HCT116 (cell line): ENCODE results near the gene PROX1. TPM values are rescaled to one million over a fixed set of nuclear protein-coding genes. Genes with fewer than 3 reads are reported as not detected.

Source experiments
- ATAC-seq: fragments of 200-7000 bp; cut with Tn5 transposase; 2 replicates; pipeline ENCODE4 v1.9.1; 2020; ENCODE audit warnings: mild to moderate bottlenecking, moderate library complexity
- BruUV-seq: library from RNA; stranded (reverse); fragments of 400-500 nt; replicated peaks from 2 replicates; lab custom pipeline; 2021; lab: Mats Ljungman, UMichigan
- CTCF ChIA-PET: fragments of 300-600 bp; sonication (Branson Sonifier 250); formaldehyde crosslinking; loops from one replicate; lab custom pipeline; 2021; ENCODE audit warnings: antibody characterized with exemption; lab: Charles Lee
- POLR2A ChIA-PET: fragments of 300-600, 350-600 bp; sonication (Branson Sonifier 250); formaldehyde crosslinking; loops from one replicate; lab custom pipeline; 2021; ENCODE audit warnings: antibody characterized with exemption; lab: Charles Lee
- RAD21 ChIA-PET, 2 experiments: fragments of 300-600 bp; sonication (Branson Sonifier 250); formaldehyde crosslinking; loops; one replicate each; lab custom pipeline; 2023; ENCODE audit warnings: low total read pairs in 2 of 2; ENCODE audit not compliant: uncharacterized antibody in 2 of 2, unreplicated experiment in 2 of 2, low non-redundant PET in 1 of 2; lab: Charles Lee
- DNase-seq: peaks from one replicate; pipeline ENCODE4 v3.0.0-alpha.2; 2010; ENCODE audit warnings: low read depth, low spot score
- H2AFZ ChIP-seq: fragments of 200-600 bp; shearing (Covaris generic), sonication (generic); 2 replicates; pipeline ENCODE4 v1.6.1; 2017; ENCODE audit warnings: low read depth, mixed run types, mixed read lengths, antibody characterized with exemption, low read length; ENCODE audit not compliant: poor library complexity, severe bottlenecking
- H3K27ac ChIP-seq: 2 replicates; pipeline ENCODE4 v1.5.1; 2012; ENCODE audit warnings: low read depth, low read length
- H3K27me3 ChIP-seq: fragments of 200-600 bp; sonication (generic); 2 replicates; pipeline ENCODE4 v1.6.1; 2016; ENCODE audit warnings: mixed run types, low read length, mixed read lengths; ENCODE audit not compliant: insufficient read depth
- H3K36me3 ChIP-seq, 2 experiments: fragments of 200-500 bp in 1 of 2; fragments of 200-600 bp in 1 of 2; sonication (Bioruptor generic) in 1 of 2; sonication (generic) in 1 of 2; 2 replicates each; pipeline versions ENCODE4 v1.5.1 to v1.6.1; 2014 to 2016; ENCODE audit warnings: low read length in 2 of 2, inconsistent platforms in 1 of 2, mixed read lengths in 1 of 2, mixed run types in 1 of 2; ENCODE audit not compliant: insufficient read depth in 2 of 2, control insufficient read depth in 1 of 2
- H3K4me1 ChIP-seq, 2 experiments: fragments of 200-600 bp in 1 of 2; sonication (generic) in 1 of 2; 2 replicates each; pipeline versions ENCODE4 v1.5.1 to v1.6.1; 2012 to 2017; ENCODE audit warnings: low read length in 2 of 2, inconsistent platforms in 1 of 2, mild to moderate bottlenecking in 1 of 2, mixed read lengths in 1 of 2, mixed run types in 1 of 2, moderate library complexity in 1 of 2; ENCODE audit not compliant: insufficient read depth in 2 of 2, control insufficient read depth in 1 of 2
- H3K4me2 ChIP-seq: fragments of 200-600 bp; sonication (generic); 2 replicates; pipeline ENCODE4 v1.6.1; 2017; ENCODE audit warnings: mixed run types, low read length, mixed read lengths
- H3K4me3 ChIP-seq, 2 experiments: fragments of 200-600 bp in 1 of 2; sonication (generic) in 1 of 2; replicated peaks in 1 of 2; 2 replicates each; pipeline ENCODE4 v1.5.1; 2011 to 2016; ENCODE audit warnings: low read length in 2 of 2, control low read depth in 1 of 2, low read depth in 1 of 2, mild to moderate bottlenecking in 1 of 2, mixed read lengths in 1 of 2, mixed run types in 1 of 2
- H3K79me2 ChIP-seq: fragments of 200-600 bp; sonication (generic); 2 replicates; pipeline ENCODE4 v1.6.1; 2017; ENCODE audit warnings: mild to moderate bottlenecking, mixed run types, low read length, moderate library complexity, mixed read lengths; ENCODE audit not compliant: insufficient read depth
- H3K9ac ChIP-seq: fragments of 200-600 bp; sonication (generic); 2 replicates; pipeline ENCODE4 v1.6.1; 2016; ENCODE audit warnings: low read length, mixed read lengths
- H3K9me2 ChIP-seq: fragments of 200-600 bp; sonication (generic), shearing (Covaris generic); 2 replicates; pipeline ENCODE4 v1.6.1; 2017; ENCODE audit warnings: mixed run types, mild to moderate bottlenecking, moderate library complexity; ENCODE audit not compliant: insufficient read depth
- H3K9me3 ChIP-seq, 2 experiments: fragments of 200-500 bp in 1 of 2; fragments of 200-600 bp in 1 of 2; sonication (Bioruptor generic) in 1 of 2; sonication (generic) in 1 of 2; 2 replicates each; pipeline ENCODE4 v1.6.1; 2014 to 2017; ENCODE audit warnings: low read length in 2 of 2, mixed read lengths in 2 of 2, inconsistent platforms in 1 of 2, low read depth in 1 of 2, mild to moderate bottlenecking in 1 of 2, mixed run types in 1 of 2, moderate library complexity in 1 of 2; ENCODE audit not compliant: control insufficient read depth in 1 of 2, insufficient read depth in 1 of 2
- H4K20me1 ChIP-seq: fragments of 200-600 bp; sonication (generic), shearing (Covaris generic); 2 replicates; pipeline ENCODE4 v1.6.1; 2017; ENCODE audit warnings: mixed run types, mild to moderate bottlenecking, moderate library complexity; ENCODE audit not compliant: insufficient read depth
- EGR1 ChIP-seq: IDR thresholded peaks from 2 replicates; pipeline ENCODE4 v1.6.1; 2012; ENCODE audit warnings: low read depth
- JUND ChIP-seq: IDR thresholded peaks from 2 replicates; pipeline ENCODE4 v1.6.1; 2012
- SRF ChIP-seq: IDR thresholded peaks from 2 replicates; pipeline ENCODE4 v1.6.1; 2012; ENCODE audit warnings: low read depth
- ZBTB33 ChIP-seq: IDR thresholded peaks from 2 replicates; pipeline ENCODE4 v1.6.1; 2011; ENCODE audit warnings: mild to moderate bottlenecking, low read length, moderate library complexity; ENCODE audit not compliant: insufficient replicate concordance; ENCODE audit errors: extremely low read depth
- intact Hi-C: fragments of 100-400 bp; cut with micrococcal nuclease; formaldehyde crosslinking; loops from 2 replicates; pipeline ENCODE4 v1.10.0; 2022
- total RNA-seq: library from RNA; stranded (reverse); gene quantifications from one replicate; pipeline ENCODE4 v1.2.1, GENCODE V29; 2021; ENCODE audit not compliant: unreplicated experiment
- TF ChIP-seq, protein P1 (sequence below), 3 experiments: fragments of 200-600 bp in 1 of 3; sonication (generic) in 1 of 3; IDR thresholded peaks in 2 of 3; conservative IDR thresholded peaks in 1 of 3; 2 replicates each; pipeline ENCODE4 v1.5.1; 2012 to 2017; ENCODE audit warnings: low read depth in 2 of 3, low read length in 2 of 3, antibody characterized with exemption in 1 of 3, borderline replicate concordance in 1 of 3, control low read depth in 1 of 3, mild to moderate bottlenecking in 1 of 3, mixed read lengths in 1 of 3, mixed run types in 1 of 3, moderate library complexity in 1 of 3; ENCODE audit not compliant: insufficient read depth in 1 of 3
- TF ChIP-seq, protein P2 (sequence below): IDR thresholded peaks from 2 replicates; pipeline ENCODE4 v1.6.1; 2012; ENCODE audit warnings: low read depth

The PROX1 gene
- total RNA-seq, 1 experiment from 2014 or later = 0.22 TPM

DNA sequence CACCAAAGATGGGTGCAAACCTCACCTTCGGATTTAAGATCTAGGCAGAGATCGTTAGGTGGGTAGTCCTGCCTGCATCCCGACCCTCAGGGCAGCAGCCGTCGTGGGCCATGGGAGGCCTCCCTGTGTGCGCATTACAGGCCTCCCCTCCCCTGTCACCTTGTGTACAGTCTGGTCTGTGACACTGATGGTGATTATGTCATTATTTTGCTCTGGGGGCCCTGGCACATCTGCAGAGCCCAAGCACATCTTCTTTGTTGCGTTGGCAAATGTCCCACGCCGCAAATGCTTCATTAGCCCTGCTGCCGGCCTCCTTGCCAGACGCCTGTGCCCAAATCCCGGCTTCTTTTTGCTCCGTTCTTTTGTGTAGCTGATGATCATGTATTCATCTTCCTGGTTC, 31.7 kb downstream of the PROX1 start (continued):
- TF ChIP-seq ZBTB33 = no peak
- TF ChIP-seq SRF = no peak
- TF ChIP-seq, protein P1, sequence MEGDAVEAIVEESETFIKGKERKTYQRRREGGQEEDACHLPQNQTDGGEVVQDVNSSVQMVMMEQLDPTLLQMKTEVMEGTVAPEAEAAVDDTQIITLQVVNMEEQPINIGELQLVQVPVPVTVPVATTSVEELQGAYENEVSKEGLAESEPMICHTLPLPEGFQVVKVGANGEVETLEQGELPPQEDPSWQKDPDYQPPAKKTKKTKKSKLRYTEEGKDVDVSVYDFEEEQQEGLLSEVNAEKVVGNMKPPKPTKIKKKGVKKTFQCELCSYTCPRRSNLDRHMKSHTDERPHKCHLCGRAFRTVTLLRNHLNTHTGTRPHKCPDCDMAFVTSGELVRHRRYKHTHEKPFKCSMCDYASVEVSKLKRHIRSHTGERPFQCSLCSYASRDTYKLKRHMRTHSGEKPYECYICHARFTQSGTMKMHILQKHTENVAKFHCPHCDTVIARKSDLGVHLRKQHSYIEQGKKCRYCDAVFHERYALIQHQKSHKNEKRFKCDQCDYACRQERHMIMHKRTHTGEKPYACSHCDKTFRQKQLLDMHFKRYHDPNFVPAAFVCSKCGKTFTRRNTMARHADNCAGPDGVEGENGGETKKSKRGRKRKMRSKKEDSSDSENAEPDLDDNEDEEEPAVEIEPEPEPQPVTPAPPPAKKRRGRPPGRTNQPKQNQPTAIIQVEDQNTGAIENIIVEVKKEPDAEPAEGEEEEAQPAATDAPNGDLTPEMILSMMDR (IDR thresholded peaks at IDR 0.05 in 2 of 3, conservative IDR thresholded peaks at IDR 0.05 in 1 of 3; ENCODE audit: borderline replicate concordance in 1 of 3, insufficient read depth in 1 of 3, low read depth in 2 of 3, low read length in 2 of 3) = no peak
- TF ChIP-seq EGR1 = no peak
- TF ChIP-seq JUND = no peak

DNA sequence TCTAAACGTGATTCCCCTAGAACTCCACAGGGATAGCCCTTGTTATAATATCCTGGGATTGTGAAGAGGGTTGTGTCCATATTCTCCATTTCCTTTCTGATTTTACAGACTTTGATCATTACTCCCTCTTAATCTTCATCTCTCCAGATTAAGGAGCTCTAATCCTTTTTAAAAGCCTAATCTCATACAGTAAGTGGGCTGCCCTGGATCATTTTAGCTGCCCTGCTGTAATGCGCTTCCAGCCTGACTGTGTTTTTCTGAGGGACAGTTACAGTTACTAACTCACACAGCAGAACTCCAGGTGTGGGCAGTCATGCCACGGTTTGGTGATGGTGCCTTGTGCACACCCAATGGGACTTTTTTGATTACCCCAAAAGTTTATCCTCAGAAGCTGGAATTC, 33.5 kb downstream of the PROX1 start:
- intact Hi-C loops = no loop called here
- H3K4me2 ChIP-seq = no peak overlapping the region
- ATAC-seq = no peak
- TF ChIP-seq, protein P2, sequence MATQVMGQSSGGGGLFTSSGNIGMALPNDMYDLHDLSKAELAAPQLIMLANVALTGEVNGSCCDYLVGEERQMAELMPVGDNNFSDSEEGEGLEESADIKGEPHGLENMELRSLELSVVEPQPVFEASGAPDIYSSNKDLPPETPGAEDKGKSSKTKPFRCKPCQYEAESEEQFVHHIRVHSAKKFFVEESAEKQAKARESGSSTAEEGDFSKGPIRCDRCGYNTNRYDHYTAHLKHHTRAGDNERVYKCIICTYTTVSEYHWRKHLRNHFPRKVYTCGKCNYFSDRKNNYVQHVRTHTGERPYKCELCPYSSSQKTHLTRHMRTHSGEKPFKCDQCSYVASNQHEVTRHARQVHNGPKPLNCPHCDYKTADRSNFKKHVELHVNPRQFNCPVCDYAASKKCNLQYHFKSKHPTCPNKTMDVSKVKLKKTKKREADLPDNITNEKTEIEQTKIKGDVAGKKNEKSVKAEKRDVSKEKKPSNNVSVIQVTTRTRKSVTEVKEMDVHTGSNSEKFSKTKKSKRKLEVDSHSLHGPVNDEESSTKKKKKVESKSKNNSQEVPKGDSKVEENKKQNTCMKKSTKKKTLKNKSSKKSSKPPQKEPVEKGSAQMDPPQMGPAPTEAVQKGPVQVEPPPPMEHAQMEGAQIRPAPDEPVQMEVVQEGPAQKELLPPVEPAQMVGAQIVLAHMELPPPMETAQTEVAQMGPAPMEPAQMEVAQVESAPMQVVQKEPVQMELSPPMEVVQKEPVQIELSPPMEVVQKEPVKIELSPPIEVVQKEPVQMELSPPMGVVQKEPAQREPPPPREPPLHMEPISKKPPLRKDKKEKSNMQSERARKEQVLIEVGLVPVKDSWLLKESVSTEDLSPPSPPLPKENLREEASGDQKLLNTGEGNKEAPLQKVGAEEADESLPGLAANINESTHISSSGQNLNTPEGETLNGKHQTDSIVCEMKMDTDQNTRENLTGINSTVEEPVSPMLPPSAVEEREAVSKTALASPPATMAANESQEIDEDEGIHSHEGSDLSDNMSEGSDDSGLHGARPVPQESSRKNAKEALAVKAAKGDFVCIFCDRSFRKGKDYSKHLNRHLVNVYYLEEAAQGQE = no peak
- CTCF ChIA-PET = no interaction called here
- H3K9me2 ChIP-seq = no peaks in the 10 kb centered on the region
- DNase-seq = no peak
- no peak overlapping the region for H3K4me3 ChIP-seq
- no peaks in the 10 kb centered on the region for H3K9me3 ChIP-seq
- no TSS peak for BruUV-seq
- H3K9ac ChIP-seq = no peak overlapping the region
- no peaks in the 10 kb centered on the region for H4K20me1 ChIP-seq
- no peak overlapping the region for H3K27ac ChIP-seq
- POLR2A ChIA-PET = no interaction called here
- peaks cover 11% of the 10 kb centered on the region; the same call in 1 of the 2 replicates for H3K27me3 ChIP-seq
- RAD21 ChIA-PET = no interaction called here
- H2AFZ ChIP-seq = no peak overlapping the region
- H3K36me3 ChIP-seq = no peaks in the 10 kb centered on the region
- no peaks in the 10 kb centered on the region for H3K4me1 ChIP-seq
- H3K79me2 ChIP-seq = no peaks in the 10 kb centered on the region
